ENCODE results near the gene GP2.

- TF ChIP-seq POLR2A (IDR thresholded peaks at IDR 0.05; ENCODE audit: low read depth, low read length) (no peak), POLR2AphosphoS5 (IDR thresholded peaks at IDR 0.05; ENCODE audit: low read depth, low read length) (no peak), TAF1 (IDR thresholded peaks at IDR 0.05; ENCODE audit: low read depth, low read length) (no peak)
These were observed 19.5 kb downstream of the GP2 start for GRCh38 chr16:20307791-20308190.
